GM21367 (cell line): ENCODE measurements around the gene CFB.
"Not testable (repeated sequence)": the region's sequence is repeated elsewhere in the genome, so short reads cannot be mapped to it uniquely, and the experiment has no call there.

Source experiments
- ATAC-seq: cut with Tn5 transposase; IDR thresholded peaks from one replicate; pipeline ENCODE4 v1.9.1; 2021; ENCODE audit not compliant: unreplicated experiment

CFB gene

DNA sequence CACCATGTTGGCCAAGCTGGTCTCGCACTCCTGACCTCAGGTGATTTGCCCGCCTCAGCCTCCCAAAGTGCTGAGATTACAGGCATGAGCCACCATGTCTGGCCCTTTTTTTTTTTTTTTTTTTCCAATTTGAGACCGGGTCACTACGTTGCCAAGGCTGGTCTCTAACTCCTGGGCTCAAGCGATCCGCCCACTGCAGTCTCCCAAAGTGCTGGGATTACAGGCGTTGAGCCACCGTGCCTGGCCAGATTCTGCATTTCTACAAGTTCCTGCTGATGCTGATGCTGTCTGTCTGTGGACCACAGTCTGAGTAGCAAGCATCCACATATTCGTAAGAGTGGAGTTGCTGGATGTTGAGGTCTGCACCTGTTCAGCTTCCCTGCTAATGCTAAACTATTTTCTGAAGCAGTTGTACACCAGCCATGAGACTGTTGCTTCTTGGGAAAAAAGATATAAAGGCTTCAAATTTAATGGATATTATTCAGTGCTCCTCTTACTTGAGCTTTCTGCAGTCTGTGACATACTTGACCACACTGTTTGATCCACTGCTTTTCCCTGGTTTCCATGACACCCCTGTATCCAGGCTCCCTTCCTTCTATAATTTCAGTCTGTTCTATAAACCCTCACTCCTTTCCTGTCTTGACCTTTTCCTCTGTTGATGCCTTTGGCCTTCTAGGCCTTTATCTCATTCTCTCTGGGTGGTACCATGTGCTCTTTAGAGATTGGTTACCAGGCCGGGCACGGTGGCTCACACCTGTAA is 33.9 kb upstream of the CFB start:
- ATAC-seq = no peak

DNA sequence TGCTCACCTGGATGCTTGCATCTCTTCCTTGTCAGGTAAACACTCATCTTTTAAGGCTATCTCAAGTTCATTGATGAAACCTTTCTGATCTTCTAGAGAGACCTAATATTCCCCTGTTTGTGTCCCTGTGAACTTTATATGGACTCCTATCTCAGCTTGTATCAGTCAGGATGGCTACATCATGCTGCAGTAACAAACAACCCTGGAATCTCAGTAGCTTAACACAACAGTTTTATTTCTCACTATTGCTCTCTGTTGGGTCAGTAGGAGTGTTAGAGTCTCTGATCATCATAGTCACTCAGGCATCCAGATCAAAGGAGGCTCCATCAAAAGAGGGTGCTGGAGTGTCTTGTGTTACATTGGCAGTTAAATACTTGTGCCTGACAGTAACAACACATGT is 30.5 kb upstream of the CFB start:
- no peak for ATAC-seq

DNA sequence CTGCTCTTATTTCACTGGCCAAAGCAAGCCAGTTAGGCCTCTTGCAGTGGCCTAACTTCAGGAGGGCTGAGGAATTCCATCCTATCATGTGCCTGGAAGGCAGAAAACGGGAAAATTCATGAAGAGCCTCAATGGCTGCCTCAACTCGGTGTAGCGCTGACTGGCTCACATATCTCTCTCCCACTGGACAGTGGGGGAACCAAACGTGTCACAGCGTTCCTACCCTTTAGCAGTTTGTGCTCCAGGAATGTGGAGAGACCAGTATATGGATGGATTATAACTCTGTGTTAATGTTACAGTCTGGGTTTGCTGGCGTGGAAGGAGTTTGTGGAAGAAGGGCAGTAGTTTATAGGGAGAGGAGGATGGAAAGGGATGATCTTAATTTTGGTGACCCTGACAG is 30.1 kb upstream of the CFB start:
- no peak for ATAC-seq

DNA sequence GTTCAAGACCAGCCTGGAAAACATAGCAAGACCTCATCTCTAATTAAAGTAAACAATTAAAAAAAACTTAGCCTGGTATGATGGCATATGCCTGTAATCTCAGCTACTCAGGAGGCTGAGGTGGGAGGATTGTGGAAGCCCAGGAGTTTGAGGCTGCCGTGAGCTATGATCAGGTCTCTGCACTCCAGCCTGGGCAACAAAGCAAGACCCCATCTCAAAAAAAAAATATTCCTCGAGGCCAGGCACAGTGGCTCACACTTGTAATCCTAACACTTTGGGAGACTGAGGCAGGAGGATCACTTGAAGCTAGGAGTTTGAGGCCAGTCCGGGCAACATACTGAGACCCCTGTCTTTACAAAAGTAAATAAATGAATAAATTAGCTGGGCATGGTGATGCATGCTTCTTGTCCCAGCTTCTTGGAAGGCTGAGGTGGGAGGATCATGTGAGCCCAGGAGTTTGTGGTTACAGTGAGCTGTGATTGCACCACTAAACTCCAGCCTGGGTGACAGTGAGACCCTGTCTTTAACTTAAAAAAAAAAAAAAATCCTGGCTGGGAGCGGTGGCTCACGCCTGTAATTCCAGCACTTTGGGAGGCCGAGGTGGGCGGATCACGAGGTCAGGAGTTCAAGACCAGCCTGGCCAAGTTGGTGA is 27.7 kb upstream of the CFB start:
- no peak for ATAC-seq

DNA sequence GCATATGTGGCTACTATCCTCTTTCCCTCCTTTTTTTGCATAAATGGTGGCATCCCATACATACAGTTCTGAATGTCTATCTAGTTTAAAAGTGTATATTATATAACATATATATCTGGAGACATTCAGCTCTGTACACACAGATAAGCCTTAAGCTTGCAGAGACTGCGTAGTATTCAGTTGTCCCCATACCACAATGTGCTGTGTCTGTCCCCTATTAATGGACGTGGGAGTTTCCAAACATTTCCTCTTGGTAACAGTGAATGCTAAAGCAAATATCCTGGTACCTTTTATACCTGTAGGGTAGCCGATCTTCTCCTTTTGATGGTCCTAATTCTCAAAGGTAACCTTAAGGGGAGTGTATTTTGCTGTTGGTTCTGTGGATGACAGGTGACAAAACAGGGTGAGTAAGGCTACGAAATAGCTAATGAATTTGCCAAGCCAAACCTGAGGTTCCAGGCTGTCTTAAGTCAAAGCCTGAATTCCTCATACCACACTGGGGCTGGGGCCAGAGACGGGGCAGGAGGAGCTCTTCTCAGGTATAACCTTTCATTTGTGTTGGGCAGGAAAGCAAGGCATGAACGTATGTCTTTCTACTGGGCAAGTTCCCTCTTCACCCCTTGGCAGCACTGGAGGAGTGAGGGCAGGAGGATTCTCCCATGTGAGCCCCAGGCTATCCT is 26.1 kb upstream of the CFB start:
- ATAC-seq = no peak

DNA sequence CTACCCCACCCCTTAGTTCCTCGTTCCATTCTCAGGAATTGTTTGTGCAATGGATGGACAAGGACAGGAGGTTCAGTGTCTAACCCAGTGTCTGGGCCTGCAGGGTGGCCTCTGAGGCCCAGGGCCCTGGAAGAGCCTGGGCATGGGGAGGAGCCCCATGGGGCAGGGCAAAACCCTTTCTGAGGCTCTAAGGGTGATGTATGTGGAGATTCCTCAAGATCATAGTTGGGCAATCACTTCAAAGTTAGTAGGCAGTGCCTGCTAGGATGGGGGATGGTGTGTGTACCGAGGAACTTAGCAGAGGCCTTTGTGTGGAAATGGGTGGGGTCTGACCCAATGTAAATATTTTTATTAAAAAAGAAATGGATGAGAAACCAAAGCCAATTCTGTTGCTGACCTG is 25.1 kb upstream of the CFB start:
- ATAC-seq = no peak

DNA sequence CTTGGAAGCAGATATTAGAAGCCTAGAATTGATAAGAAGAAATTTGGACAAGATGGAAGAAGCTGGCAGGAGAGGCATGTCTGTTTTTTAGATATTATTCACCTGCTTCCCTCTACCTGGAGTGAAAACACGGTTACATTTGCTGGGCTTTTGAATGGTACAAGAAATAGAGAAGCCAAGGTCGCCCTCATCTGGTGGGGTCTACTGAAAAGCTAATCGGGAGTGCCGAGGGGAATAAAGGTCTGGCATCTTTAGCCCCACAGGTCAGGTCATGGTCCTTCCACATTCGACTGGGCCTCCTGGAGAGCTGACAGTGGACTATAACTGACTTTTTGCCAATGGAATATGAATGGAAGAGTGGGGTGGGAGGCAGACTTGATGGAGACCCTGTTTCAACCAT is 23.0 kb upstream of the CFB start:
- ATAC-seq = no peak

DNA sequence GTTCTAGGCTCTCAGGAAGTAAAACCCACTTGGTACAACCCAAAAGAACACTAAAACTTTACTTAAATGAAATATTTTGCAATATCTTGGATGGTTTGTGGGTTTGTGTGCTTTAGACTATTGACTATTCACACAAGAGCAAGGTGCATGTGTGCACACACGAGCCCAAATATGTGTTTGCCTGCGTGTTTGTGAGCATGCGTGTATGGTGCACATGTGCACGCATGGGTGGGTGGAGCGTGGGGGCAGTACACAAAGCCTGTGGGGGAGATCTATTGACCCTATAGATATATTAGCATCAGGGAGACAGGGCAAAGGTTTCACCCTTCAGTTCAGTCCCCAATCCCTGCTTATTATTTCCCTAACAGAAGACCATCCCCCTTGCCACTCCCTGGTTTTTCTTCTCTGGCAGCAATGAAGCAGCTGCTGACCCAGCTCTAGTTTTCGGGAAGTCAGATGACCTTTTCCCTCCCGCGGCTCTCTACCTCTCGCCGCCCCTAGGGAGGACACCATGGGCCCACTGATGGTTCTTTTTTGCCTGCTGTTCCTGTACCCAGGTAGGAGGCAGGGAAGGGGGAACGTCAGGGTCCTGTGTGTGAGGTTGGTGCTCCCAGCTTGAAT is 18.5 kb upstream of the CFB start, which contains the start of gene C2:
Gene C2 (plus strand): TSS at position 476 of the 621 bp plus-strand sequence. CDS start 36 bp downstream, at position 512.
- no peak for ATAC-seq

DNA sequence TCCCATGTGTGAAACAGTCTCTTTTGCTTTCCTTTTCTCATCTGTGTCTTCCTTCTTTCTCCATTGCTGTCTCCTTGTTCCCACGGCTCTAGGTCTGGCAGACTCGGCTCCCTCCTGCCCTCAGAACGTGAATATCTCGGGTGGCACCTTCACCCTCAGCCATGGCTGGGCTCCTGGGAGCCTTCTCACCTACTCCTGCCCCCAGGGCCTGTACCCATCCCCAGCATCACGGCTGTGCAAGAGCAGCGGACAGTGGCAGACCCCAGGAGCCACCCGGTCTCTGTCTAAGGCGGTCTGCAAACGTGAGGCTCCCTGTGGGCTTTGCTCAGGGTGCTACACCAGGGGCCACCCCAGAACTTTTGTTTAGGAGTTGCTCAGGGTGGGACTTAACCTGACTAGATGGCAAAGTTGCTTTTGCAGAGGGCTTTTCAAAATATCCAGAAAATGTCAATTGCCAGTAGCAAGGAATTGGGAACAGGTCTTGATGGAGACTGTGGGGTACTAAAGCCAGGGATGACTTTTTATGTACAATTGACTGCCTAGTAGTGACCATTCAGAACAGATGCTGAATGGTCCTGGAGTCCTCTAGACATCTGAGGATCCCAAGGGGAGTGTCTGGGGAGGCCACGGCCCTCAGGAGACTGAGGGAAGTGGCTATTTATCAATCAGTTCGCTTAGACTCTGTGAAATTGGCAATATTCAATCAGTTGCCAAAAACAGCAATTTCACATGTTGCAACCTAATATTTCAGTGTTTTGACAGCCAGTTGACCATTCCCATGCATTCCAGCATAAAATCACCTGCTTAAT is 17.8 kb upstream of the CFB start:
- no peak for ATAC-seq

DNA sequence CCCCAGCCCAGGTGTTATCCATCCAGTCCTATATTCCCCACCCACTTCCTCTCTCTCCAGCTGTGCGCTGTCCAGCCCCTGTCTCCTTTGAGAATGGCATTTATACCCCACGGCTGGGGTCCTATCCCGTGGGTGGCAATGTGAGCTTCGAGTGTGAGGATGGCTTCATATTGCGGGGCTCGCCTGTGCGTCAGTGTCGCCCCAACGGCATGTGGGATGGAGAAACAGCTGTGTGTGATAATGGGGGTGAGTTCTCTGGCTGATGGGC is 17.3 kb upstream of the CFB start:
- ATAC-seq = no peak

DNA sequence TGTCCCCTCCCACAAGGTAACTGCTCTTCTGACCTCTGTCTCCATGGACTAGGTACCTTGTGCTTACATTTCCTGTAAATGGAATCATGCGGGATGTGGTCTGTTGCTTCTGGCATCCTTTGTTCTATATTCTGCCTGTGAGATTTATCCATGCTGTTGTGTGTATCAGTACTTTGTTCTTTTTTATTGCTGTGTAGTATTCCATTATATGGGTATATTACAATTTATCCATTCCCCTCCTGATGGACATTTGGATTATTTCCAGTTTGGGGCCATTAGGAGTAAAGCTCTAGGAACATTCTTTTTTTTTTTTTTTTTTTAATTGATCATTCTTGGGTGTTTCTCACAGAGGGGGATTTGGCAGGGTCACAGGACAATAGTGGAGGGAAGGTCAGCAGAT is 14.9 kb upstream of the CFB start:
- ATAC-seq = no peak

DNA sequence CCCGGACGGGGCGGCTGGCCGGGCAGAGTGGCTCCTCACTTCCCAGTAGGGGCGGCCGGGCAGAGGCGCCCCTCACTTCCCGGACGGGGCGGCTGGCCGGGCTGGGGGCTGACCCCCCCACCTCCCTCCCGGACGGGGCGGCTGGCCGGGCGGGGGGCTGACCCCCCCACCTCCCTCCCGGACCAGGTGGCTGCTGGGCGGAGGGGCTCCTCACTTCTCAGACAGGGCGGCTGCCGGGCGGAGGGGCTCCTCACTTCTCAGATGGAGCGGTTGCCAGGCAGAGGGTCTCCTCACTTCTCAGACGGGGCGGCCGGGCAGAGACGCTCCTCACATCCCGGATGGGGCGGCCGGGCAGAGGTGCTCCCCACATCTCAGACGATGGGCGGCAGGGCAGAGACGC is 13.8 kb upstream of the CFB start:
- ATAC-seq = not testable (repeated sequence)

DNA sequence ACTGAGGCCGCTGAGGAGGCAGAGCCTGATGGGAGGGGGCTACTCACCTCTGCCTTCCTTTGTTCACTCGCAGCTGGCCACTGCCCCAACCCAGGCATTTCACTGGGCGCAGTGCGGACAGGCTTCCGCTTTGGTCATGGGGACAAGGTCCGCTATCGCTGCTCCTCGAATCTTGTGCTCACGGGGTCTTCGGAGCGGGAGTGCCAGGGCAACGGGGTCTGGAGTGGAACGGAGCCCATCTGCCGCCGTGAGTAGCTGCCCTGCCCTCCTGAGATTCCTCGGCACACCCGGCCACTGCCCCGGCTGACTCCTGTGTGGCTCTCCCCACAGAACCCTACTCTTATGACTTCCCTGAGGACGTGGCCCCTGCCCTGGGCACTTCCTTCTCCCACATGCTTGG is 12.4 kb upstream of the CFB start:
- ATAC-seq = no peak

DNA sequence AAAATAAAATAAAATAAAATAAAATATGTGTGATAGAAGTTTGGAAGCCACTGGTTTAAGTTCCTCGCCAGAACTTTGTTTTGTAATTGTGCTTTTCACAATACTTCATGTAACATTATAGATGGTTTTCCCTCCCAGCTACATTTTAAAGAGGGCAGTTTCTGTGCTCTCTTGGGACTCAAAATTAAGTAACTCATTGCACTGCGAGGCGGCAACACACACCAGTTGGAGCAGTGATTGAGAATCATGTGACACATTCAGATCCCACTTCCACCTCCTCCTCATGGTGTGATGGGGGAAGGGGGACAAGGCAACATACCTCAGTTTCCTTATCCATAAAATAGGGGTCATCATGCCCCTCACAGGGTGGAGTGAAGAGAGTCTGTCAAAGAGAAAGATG is 10.9 kb upstream of the CFB start:
- ATAC-seq = no peak

DNA sequence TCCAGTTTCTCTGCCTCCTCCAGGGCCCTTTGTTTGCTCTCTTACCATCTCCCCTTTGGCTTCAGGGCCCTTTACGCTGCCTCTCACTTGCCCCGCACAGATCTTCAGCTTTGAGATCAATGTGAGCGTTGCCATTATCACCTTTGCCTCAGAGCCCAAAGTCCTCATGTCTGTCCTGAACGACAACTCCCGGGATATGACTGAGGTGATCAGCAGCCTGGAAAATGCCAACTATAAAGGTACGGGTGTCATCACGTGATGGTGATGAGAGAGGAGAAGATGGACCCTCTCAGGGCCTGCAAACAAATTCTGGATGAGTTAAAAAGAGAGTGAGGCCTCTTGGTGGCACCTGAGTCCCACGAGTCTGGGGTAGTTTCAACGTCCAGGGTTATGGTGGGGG is 10.1 kb upstream of the CFB start:
- ATAC-seq = no peak

DNA sequence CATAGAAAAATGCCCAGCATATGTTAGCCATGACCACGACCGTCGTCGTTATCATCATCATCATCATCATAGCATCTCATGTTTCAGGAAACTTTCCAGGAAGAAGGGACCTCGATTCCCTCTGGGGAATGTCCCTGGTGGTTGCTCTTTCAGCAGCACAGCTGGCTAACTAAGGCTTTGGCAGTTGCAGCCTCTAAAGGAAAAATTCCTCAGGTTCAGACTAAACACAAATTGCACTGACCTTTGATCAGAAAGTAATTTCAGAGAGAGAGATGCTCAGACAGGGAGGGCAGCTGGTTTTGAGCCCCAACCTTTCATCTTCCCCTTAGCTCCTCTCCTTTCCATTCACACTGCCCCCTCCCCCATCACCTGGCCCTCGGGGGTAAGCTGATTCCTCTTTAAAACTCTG is 5.6 kb upstream of the CFB start:
- ATAC-seq = no peak

DNA sequence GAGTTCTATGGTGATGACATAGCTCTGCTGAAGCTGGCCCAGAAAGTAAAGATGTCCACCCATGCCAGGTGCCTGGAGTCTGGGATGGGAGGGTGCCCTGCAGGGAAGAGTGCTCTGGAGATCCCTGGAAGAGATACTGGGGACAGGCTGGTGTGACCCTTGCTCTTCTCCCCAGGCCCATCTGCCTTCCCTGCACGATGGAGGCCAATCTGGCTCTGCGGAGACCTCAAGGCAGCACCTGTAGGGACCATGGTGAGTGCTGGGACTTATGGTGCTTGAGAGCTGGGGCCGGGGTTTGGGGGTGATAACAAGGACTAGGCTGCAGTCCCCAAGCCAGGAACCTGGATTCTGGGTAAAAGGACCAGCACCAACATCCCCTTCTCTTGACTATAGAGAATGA is 2.2 kb upstream of the CFB start:
- ATAC-seq = no peak

DNA sequence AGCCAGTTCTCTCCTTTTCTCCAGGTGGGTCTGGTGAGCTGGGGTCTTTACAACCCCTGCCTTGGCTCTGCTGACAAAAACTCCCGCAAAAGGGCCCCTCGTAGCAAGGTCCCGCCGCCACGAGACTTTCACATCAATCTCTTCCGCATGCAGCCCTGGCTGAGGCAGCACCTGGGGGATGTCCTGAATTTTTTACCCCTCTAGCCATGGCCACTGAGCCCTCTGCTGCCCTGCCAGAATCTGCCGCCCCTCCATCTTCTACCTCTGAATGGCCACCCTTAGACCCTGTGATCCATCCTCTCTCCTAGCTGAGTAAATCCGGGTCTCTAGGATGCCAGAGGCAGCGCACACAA is 765 bp upstream of the CFB start:
- no peak for ATAC-seq

DNA sequence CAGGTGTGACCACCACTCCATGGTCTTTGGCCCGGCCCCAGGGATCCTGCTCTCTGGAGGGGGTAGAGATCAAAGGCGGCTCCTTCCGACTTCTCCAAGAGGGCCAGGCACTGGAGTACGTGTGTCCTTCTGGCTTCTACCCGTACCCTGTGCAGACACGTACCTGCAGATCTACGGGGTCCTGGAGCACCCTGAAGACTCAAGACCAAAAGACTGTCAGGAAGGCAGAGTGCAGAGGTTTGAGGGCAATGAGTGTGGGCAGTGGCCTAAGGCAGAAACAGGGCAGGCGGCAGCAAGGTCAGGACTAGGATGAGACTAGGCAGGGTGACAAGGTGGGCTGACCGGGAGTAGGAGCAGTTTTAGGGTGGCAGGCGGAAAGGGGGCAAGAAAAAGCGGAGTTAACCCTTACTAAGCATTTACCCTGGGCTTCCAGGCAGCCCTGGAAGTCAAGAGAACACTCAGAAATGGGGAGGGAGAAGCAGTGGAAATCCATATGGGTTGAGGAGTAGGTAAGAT is 533 bp downstream of the CFB start:
- no peak for ATAC-seq

DNA sequence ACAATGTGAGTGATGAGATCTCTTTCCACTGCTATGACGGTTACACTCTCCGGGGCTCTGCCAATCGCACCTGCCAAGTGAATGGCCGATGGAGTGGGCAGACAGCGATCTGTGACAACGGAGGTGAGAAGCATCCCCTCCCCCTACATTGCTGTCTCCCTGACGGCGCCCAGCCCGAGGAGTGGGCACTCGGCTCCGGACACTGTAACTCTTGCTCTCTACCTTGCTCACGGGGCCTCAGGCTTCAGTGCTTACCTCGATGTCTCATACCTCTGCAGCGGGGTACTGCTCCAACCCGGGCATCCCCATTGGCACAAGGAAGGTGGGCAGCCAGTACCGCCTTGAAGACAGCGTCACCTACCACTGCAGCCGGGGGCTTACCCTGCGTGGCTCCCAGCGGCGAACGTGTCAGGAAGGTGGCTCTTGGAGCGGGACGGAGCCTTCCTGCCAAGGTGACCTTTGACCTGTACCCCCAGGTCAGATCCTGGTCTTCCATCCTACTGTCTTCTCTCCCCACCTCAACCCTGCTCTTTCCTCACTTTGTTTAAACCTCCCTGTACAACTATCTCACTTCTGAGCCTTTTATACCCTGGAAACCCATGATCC is 1.3 kb downstream of the CFB start:
- no peak for ATAC-seq

DNA sequence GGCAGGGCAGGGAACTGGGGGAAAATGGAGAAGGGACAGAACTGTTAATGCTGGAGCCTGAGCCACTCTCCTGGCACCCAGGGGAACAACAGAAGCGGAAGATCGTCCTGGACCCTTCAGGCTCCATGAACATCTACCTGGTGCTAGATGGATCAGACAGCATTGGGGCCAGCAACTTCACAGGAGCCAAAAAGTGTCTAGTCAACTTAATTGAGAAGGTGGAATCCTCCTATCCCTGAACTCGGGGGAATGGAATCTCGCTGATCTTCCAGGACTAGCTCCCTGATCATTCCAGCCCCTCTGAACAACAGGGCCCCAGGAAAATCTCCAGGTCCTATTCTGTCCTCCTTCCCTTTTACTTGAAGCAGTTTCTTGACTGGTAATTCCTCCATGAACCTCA is 2.0 kb downstream of the CFB start:
- ATAC-seq = no peak
